MG63 (cell line): ENCODE data around the gene PDGFD. TPM values are rescaled to one million over a fixed set of nuclear protein-coding genes. Genes with fewer than 3 reads are reported as not detected.
"Not testable (repeated sequence)": the region's sequence is repeated elsewhere in the genome, so short reads cannot be mapped to it uniquely, and the experiment has no call there.

Experiments used
- DNase-seq: peaks from one replicate; pipeline ENCODE4 v3.0.0-alpha.2; 2020
- H3K27me3 ChIP-seq: fragments of 250-450 bp; sonication (Bioruptor Pico); 2 replicates; pipeline ENCODE4 v1.5.1; 2020; ENCODE audit warnings: mild to moderate bottlenecking, moderate library complexity
- H3K36me3 ChIP-seq: fragments of 250-450 bp; sonication (Bioruptor Pico); 2 replicates; pipeline ENCODE4 v1.5.1; 2020; ENCODE audit warnings: mild to moderate bottlenecking, moderate library complexity
- H3K4me3 ChIP-seq: fragments of 250-450 bp; sonication (Bioruptor Pico); 2 replicates; pipeline ENCODE4 v1.5.1; 2020; ENCODE audit warnings: mild to moderate bottlenecking, moderate library complexity
- H3K9me3 ChIP-seq: fragments of 250-450 bp; sonication (Bioruptor Pico); 2 replicates; pipeline ENCODE4 v1.5.1; 2020; ENCODE audit warnings: mild to moderate bottlenecking, moderate library complexity
- total RNA-seq: library from RNA; depleted of rRNA; stranded (reverse); fragments of >200 nt; shearing (Covaris generic); gene quantifications from 2 replicates; pipeline ENCODE4 v1.2.3, GENCODE V29; 2014; ENCODE audit warnings: low replicate concordance

PDGFD gene
- total RNA-seq, 1 experiment from 2014 or later: 0.95 TPM

DNA sequence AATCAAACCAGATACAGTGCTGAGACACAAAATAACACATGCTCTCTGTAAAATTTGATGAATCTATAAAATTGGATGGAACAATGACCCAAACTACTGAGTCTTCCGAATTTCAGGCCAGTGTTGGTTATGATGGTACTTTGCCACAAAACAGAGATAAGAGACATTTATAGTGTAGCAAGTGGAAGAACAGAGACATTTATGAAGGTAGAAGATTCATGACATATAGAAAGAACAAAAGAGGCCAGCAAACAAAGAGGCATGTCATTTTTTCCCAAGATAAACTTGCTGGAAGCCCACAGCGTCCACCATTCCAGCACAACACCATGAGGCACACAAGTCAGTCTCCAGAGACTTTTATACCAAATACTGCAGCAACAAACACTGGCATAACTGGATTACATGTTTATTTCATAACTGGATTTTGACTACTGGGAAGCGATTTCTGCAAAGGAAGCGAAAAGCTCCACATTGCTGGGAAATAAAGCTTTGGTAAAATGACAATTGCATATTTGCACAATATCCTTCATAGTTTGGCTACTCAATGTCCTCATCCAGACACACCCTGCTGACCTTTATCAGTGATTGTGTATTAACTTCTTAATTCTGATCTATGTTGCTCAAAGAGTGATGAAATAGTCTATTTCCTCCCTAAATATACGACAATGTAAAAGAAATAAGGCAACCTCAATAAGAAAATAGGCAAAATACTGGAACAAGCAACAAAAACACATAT is 110.0 kb downstream of the PDGFD start:
- DNase-seq: no peak
- H3K27me3 ChIP-seq: no peaks in the 10 kb centered on the region
- H3K4me3 ChIP-seq: no peak overlapping the region
- H3K36me3 ChIP-seq: no peaks in the 10 kb centered on the region
- no peaks in the 10 kb centered on the region for H3K9me3 ChIP-seq

DNA sequence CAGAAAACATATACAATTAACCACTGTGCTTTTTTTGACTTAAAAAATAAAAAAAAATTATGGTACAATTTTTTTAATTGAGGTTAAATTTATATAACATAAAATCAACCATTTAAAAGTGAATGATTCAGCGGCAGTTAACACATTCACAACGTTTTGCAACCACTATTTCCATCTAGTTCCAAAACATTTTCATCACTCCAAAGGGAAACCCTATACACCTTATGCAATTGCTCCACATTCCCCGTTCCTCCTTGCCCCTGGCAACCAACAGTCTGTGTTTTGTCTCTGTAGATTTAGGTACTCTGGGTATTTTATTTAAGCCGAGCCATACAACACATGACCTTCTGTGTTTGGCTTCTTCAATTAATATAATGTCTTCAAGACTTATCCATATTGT is 112.2 kb downstream of the PDGFD start:
- H3K4me3 ChIP-seq: no peak overlapping the region
- no peaks in the 10 kb centered on the region for H3K27me3 ChIP-seq
- DNase-seq: no peak
- H3K36me3 ChIP-seq: no peaks in the 10 kb centered on the region
- H3K9me3 ChIP-seq: no peaks in the 10 kb centered on the region

GRCh38 chr11:104049116-104049515 is 114.8 kb downstream of the PDGFD start:
- no peak overlapping the region for H3K4me3 ChIP-seq
- DNase-seq: no peak
- H3K27me3 ChIP-seq: no peaks in the 10 kb centered on the region
- H3K36me3 ChIP-seq: no peaks in the 10 kb centered on the region
- no peaks in the 10 kb centered on the region for H3K9me3 ChIP-seq

GRCh38 chr11:104046858-104047257 is 117.1 kb downstream of the PDGFD start:
- not testable (repeated sequence) for H3K27me3 ChIP-seq, H3K9me3 ChIP-seq, DNase-seq, H3K4me3 ChIP-seq, H3K36me3 ChIP-seq

GRCh38 chr11:104046331-104046730 is 117.6 kb downstream of the PDGFD start:
- no peak overlapping the region for H3K4me3 ChIP-seq
- H3K27me3 ChIP-seq: no peaks in the 10 kb centered on the region
- DNase-seq: no peak
- H3K9me3 ChIP-seq: no peaks in the 10 kb centered on the region
- H3K36me3 ChIP-seq: no peaks in the 10 kb centered on the region

GRCh38 chr11:104043678-104044239 is 120.2 kb downstream of the PDGFD start:
- Histone ChIP-seq H3K4me3 (no peak overlapping the region), H3K9me3 (no peaks in the 10 kb centered on the region), H3K27me3 (no peaks in the 10 kb centered on the region), H3K36me3 (no peaks in the 10 kb centered on the region)
- no peak for DNase-seq

GRCh38 chr11:104043142-104043541 is 120.8 kb downstream of the PDGFD start:
- H3K36me3 ChIP-seq: no peaks in the 10 kb centered on the region
- H3K4me3 ChIP-seq: no peak overlapping the region
- no peaks in the 10 kb centered on the region for H3K9me3 ChIP-seq
- no peak for DNase-seq
- H3K27me3 ChIP-seq: no peaks in the 10 kb centered on the region

GRCh38 chr11:104041792-104042191 is 122.2 kb downstream of the PDGFD start:
- Histone ChIP-seq H3K27me3 (no peaks in the 10 kb centered on the region), H3K4me3 (no peak overlapping the region), H3K9me3 (no peaks in the 10 kb centered on the region), H3K36me3 (no peaks in the 10 kb centered on the region)
- DNase-seq: no peak

- DNase-seq: no peak
- H3K4me3 ChIP-seq: no peak overlapping the region
- no peaks in the 10 kb centered on the region for H3K9me3 ChIP-seq
- no peaks in the 10 kb centered on the region for H3K36me3 ChIP-seq
- H3K27me3 ChIP-seq: no peaks in the 10 kb centered on the region
These were observed 127.0 kb downstream of the PDGFD start for GRCh38 chr11:104036995-104037394.

DNA sequence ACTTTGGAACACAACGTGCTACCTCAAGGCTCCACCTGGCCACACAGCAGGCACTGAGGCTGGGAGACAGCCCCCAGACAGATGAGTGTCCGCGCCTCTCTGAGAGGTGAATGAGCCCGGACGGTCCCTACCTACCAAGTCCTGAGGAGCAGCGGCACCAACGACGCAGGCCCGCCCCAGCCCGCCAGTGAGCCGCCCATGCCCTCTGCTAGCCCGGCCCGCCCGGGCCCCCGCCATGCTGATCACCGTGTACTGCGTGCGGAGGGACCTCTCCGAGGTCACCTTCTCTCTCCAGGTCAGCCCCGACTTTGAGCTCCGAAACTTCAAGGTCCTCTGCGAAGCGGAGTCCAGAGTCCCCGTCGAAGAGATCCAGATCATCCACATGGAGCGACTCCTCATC is 127.4 kb downstream of the PDGFD start, which contains the start of gene DDI1:
TSS of gene DDI1 (plus strand) at position 53 of the 400 bp plus-strand sequence. CDS start at position 236, 183 bp downstream.
- Histone ChIP-seq H3K4me3 (no peak within 1 kb of the TSS), H3K9me3 (no peaks in the 10 kb centered on the region), H3K36me3 (no peaks in the 10 kb centered on the region), H3K27me3 (no peaks in the 10 kb centered on the region)
- DNase-seq: no peak

GRCh38 chr11:104033561-104033960 is 130.4 kb downstream of the PDGFD start:
- no peak for DNase-seq
- H3K9me3 ChIP-seq: no peaks in the 10 kb centered on the region
- no peak overlapping the region for H3K4me3 ChIP-seq
- no peaks in the 10 kb centered on the region for H3K27me3 ChIP-seq
- H3K36me3 ChIP-seq: no peaks in the 10 kb centered on the region

- peak; percentile 70 for DNase-seq
- H3K4me3 ChIP-seq: no peak overlapping the region
- no peaks in the 10 kb centered on the region for H3K36me3 ChIP-seq
- H3K9me3 ChIP-seq: no peaks in the 10 kb centered on the region
- no peaks in the 10 kb centered on the region for H3K27me3 ChIP-seq
These were observed 130.8 kb downstream of the PDGFD start for GRCh38 chr11:104033134-104033533.

DNA sequence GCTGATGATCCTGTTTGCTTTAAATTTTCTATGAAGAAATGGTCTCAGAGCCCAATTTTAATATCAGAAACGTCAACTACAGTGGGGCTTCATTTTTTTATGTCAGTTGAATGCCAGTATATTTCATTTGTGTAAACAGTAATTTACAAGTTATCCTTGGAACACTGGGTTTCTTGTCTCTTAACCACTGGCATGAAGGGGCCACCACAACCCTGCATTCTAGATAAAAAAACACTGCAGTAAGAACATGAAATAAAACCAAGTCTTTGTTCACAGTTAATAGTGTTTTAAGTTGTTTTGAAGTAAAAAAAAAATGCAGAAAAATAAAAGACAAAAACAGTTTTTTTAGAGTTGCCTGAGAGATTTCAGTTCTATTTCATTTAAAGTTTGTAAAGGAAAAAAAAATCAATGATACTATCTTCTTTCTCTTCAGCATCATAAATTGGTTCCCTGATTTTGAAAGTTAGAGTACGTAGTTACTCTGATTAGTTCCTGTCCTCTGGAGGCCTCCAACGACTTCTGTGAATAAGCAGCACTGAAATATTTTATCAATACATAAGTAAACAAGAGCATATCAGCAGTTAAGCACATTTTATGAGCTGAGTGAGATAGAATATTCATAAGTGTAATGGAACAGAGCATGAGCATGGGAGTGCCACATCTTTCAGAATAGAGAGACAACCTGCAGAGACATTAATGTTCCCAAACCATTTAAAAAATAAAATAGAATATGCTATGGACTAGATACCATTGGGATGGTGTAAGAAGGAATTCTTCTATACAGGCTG is 135.3 kb downstream of the PDGFD start:
- no peaks in the 10 kb centered on the region for H3K9me3 ChIP-seq
- DNase-seq: no peak
- H3K36me3 ChIP-seq: no peaks in the 10 kb centered on the region

GRCh38 chr11:104024572-104024971 is 139.4 kb downstream of the PDGFD start:
- H3K9me3 ChIP-seq: no peaks in the 10 kb centered on the region
- no peaks in the 10 kb centered on the region for H3K27me3 ChIP-seq
- H3K36me3 ChIP-seq: no peaks in the 10 kb centered on the region
- no peak for DNase-seq
- no peak overlapping the region for H3K4me3 ChIP-seq

More for the DNA sequence above, 135.3 kb downstream of the PDGFD start:
- Histone ChIP-seq H3K27me3 (no peaks in the 10 kb centered on the region), H3K4me3 (no peak overlapping the region)

DNA sequence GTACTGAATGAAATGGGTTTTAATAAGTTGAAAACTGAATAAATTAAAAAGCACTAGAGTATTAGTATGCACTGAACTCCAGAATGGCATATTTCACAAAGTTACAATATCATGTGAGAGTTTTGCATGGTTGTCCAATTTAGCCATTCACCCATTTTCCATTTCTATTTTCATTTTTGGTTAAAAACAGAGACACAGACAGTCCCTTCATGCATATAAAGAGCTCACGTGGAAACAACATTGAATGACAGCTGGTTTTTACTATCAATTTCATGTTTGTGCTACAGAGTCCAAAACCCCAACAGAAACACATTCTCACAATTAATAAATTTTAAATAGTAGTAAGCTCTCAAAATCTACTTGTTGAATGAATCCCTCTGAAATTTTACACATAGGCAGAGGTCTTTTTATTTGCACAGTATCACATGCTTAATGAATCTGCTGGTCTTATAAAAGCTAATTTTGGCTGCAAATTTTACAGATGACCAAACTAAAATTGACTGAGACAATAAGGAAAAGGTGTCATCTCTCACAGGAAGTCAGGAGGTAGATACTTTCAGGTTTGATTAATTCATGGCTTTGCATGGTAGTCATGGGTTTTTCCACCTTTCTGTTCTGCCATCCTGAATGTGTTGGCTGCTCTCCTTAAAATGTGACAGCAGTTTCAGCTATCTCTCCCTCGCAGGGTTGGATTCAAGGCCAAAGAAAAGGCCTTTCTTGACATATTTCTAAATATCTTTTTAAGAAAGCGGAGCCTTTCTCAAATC is 148.1 kb downstream of the PDGFD start:
- H3K27me3 ChIP-seq: no peaks in the 10 kb centered on the region
- no peak overlapping the region for H3K4me3 ChIP-seq
- no peak for DNase-seq
- H3K9me3 ChIP-seq: no peaks in the 10 kb centered on the region
- no peaks in the 10 kb centered on the region for H3K36me3 ChIP-seq

GRCh38 chr11:104011044-104011443 is 152.9 kb downstream of the PDGFD start:
- no peaks in the 10 kb centered on the region for H3K27me3 ChIP-seq
- H3K36me3 ChIP-seq: no peaks in the 10 kb centered on the region
- H3K9me3 ChIP-seq: no peaks in the 10 kb centered on the region
- no peak overlapping the region for H3K4me3 ChIP-seq
- no peak for DNase-seq

DNA sequence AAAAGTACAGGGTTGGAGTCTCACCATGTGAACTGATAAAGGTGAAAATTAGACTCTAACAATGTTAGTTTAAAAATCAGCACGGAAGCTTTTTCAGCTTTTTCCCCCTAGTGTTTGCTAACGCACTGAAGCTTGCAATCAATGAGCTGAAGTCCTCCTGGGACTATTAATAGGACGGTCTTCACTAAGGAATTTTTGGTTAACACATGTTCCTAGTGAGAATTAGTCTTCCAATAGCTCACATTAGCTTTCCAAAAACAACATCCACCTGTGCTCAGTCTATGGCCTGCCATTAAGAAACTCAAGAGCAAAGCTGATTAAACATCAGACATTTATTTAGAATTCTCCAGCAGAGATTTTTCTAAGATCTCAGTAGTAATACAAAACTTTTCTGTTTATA is 154.2 kb downstream of the PDGFD start:
- Histone ChIP-seq H3K4me3 (no peak overlapping the region), H3K9me3 (no peaks in the 10 kb centered on the region), H3K27me3 (no peaks in the 10 kb centered on the region), H3K36me3 (no peaks in the 10 kb centered on the region)
- no peak for DNase-seq
